ENCODE measurements around the gene LPAR1. TPM values are rescaled to one million over a fixed set of nuclear protein-coding genes. Genes with fewer than 3 reads are reported as not detected.

Gene LPAR1
- total and polyA plus RNA-seq, 2 donors from 2014 or later: 2.9 to 28.2 TPM

GRCh38 chr9:110971234-110971633 is 67.0 kb downstream of the LPAR1 start:
- Histone ChIP-seq H3K36me3 (ENCODE audit: control insufficient read depth in 2 of 3, insufficient read depth in 3 of 3, low read length in 3 of 3) (no peaks in the 10 kb centered on the region), H3K27me3 (ENCODE audit: control insufficient read depth, insufficient read depth, low read length) (no peaks in the 10 kb centered on the region), H3K9ac (ENCODE audit: low read length in 3 of 3) (no peak overlapping the region), H3K27ac (ENCODE audit: low read depth in 2 of 2, low read length in 2 of 2) (no peak overlapping the region), H3K9me3 (ENCODE audit: control insufficient read depth in 2 of 3, insufficient read depth in 1 of 3, low read length in 3 of 3) (no peaks in the 10 kb centered on the region), H3K4me3 (ENCODE audit: low read length in 3 of 3) (no peak overlapping the region), H3K4me1 (ENCODE audit: control insufficient read depth in 2 of 3, insufficient read depth in 2 of 3, low read depth in 1 of 3, low read length in 3 of 3) (no peaks in the 10 kb centered on the region)
- intact Hi-C loops (cut with DNase I): no loop called here
- FAIRE-seq (no peak), DNase-seq (no peak)
- TF ChIP-seq CTCF (IDR thresholded peaks at IDR 0.05; ENCODE audit: borderline replicate concordance, extremely low read depth, insufficient read depth): no peak

- no peaks in the 10 kb centered on the region for H3K36me3 ChIP-seq (ENCODE audit: control insufficient read depth in 2 of 3, insufficient read depth in 3 of 3, low read length in 3 of 3)
- peak in 3 of 5 donors; percentile 15 to 53 (median 46) for DNase-seq
These were observed 68.3 kb downstream of the LPAR1 start for GRCh38 chr9:110969971-110970386.

GRCh38 chr9:110968096-110968495 is 70.2 kb downstream of the LPAR1 start:
- no peak overlapping the region for H3K9ac ChIP-seq (ENCODE audit: low read length in 3 of 3)
- H3K27ac ChIP-seq (ENCODE audit: low read depth in 2 of 2, low read length in 2 of 2): no peak overlapping the region
- H3K9me3 ChIP-seq (ENCODE audit: control insufficient read depth in 2 of 3, insufficient read depth in 1 of 3, low read length in 3 of 3): no peaks in the 10 kb centered on the region
- no peaks in the 10 kb centered on the region for H3K27me3 ChIP-seq (ENCODE audit: control insufficient read depth, insufficient read depth, low read length)
- DNase-seq (no peak), FAIRE-seq (no peak)
- H3K4me3 ChIP-seq (ENCODE audit: low read length in 3 of 3): no peak overlapping the region
- intact Hi-C loops (cut with DNase I): no loop called here
- TF ChIP-seq CTCF (IDR thresholded peaks at IDR 0.05; ENCODE audit: borderline replicate concordance, extremely low read depth, insufficient read depth): no peak
- H3K36me3 ChIP-seq (ENCODE audit: control insufficient read depth in 2 of 3, insufficient read depth in 3 of 3, low read length in 3 of 3): no peaks in the 10 kb centered on the region
- H3K4me1 ChIP-seq (ENCODE audit: control insufficient read depth in 2 of 3, insufficient read depth in 2 of 3, low read depth in 1 of 3, low read length in 3 of 3): no peaks in the 10 kb centered on the region

More at GRCh38 chr9:110969971-110970386, 68.3 kb downstream of the LPAR1 start:
- no peaks in the 10 kb centered on the region for H3K27me3 ChIP-seq (ENCODE audit: control insufficient read depth, insufficient read depth, low read length)
- no peak overlapping the region for H3K9ac ChIP-seq (ENCODE audit: low read length in 3 of 3)
- H3K4me1 ChIP-seq (ENCODE audit: control insufficient read depth in 2 of 3, insufficient read depth in 2 of 3, low read depth in 1 of 3, low read length in 3 of 3): no peaks in the 10 kb centered on the region
- H3K9me3 ChIP-seq (ENCODE audit: control insufficient read depth in 2 of 3, insufficient read depth in 1 of 3, low read length in 3 of 3): no peaks in the 10 kb centered on the region
- intact Hi-C loops (cut with DNase I): no loop called here
- no peak overlapping the region for H3K4me3 ChIP-seq (ENCODE audit: low read length in 3 of 3)
- no peak for TF ChIP-seq CTCF (IDR thresholded peaks at IDR 0.05; ENCODE audit: borderline replicate concordance, extremely low read depth, insufficient read depth)
- no peak overlapping the region for H3K27ac ChIP-seq (ENCODE audit: low read depth in 2 of 2, low read length in 2 of 2)
- FAIRE-seq: no peak

GRCh38 chr9:110967196-110967595 is 71.1 kb downstream of the LPAR1 start:
- no peak for DNase-seq
- intact Hi-C loops (cut with DNase I): no loop called here
- H3K9me3 ChIP-seq (ENCODE audit: control insufficient read depth in 2 of 3, insufficient read depth in 1 of 3, low read length in 3 of 3): no peaks in the 10 kb centered on the region
- H3K27ac ChIP-seq (ENCODE audit: low read depth in 2 of 2, low read length in 2 of 2): no peak overlapping the region
- H3K9ac ChIP-seq (ENCODE audit: low read length in 3 of 3): no peak overlapping the region
- no peaks in the 10 kb centered on the region for H3K36me3 ChIP-seq (ENCODE audit: control insufficient read depth in 2 of 3, insufficient read depth in 3 of 3, low read length in 3 of 3)
- TF ChIP-seq CTCF (IDR thresholded peaks at IDR 0.05; ENCODE audit: borderline replicate concordance, extremely low read depth, insufficient read depth): no peak
- H3K4me3 ChIP-seq (ENCODE audit: low read length in 3 of 3): no peak overlapping the region
- no peaks in the 10 kb centered on the region for H3K27me3 ChIP-seq (ENCODE audit: control insufficient read depth, insufficient read depth, low read length)
- FAIRE-seq: no peak
- H3K4me1 ChIP-seq (ENCODE audit: control insufficient read depth in 2 of 3, insufficient read depth in 2 of 3, low read depth in 1 of 3, low read length in 3 of 3): no peaks in the 10 kb centered on the region

Measured in kidney (tissue), 14 donors.